ENCODE measurements around the gene RNU1-1. TPM values are rescaled to one million over a fixed set of nuclear protein-coding genes. Genes with fewer than 3 reads are reported as not detected.
"Not testable (repeated sequence)": the region's sequence is repeated elsewhere in the genome, so short reads cannot be mapped to it uniquely, and the experiment has no call there.

The RNU1-1 gene
- polyA plus RNA-seq, 1 experiment, result not detected

DNA sequence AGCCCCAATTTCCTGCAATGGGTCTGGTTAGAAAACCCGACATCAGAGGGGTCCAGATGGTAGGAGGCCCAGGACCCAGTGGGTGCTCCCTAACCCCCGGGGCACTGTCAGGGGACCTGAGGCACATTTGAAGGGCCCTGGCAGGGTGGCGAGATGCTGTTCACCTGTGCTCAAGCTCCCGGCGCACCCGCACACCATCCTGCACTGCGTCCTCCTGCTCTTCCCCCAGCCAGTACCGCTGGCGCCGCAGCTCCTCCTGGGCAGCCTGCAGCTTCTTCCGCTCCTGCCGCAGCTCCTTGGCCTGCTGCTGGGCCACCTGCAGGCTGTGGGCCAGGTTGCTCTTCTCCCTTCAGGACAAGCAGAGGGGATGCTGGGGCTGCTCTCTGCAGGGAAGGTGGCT lies 36.0 kb downstream of the RNU1-1 start:
- CTCF ChIA-PET, result interaction anchor here (1.1 kb wide), 1 partner anchor 38 kb away, joined by 3 read pairs; no protein-coding TSS in a partner anchor
- Histone ChIP-seq H3K4me3 (ENCODE audit: low read depth, low read length) (no peak overlapping the region), H3K9me3 (ENCODE audit: control insufficient read depth, insufficient read depth, low read length) (no peaks in the 10 kb centered on the region; the same call in 1 of the 2 replicates), H3K27me3 (ENCODE audit: control insufficient read depth, insufficient read depth, low read length) (no peaks in the 10 kb centered on the region), H3K27ac (ENCODE audit: low read depth, low read length) (no peak overlapping the region)
- TF ChIP-seq, protein P1, sequence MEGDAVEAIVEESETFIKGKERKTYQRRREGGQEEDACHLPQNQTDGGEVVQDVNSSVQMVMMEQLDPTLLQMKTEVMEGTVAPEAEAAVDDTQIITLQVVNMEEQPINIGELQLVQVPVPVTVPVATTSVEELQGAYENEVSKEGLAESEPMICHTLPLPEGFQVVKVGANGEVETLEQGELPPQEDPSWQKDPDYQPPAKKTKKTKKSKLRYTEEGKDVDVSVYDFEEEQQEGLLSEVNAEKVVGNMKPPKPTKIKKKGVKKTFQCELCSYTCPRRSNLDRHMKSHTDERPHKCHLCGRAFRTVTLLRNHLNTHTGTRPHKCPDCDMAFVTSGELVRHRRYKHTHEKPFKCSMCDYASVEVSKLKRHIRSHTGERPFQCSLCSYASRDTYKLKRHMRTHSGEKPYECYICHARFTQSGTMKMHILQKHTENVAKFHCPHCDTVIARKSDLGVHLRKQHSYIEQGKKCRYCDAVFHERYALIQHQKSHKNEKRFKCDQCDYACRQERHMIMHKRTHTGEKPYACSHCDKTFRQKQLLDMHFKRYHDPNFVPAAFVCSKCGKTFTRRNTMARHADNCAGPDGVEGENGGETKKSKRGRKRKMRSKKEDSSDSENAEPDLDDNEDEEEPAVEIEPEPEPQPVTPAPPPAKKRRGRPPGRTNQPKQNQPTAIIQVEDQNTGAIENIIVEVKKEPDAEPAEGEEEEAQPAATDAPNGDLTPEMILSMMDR (IDR thresholded peaks at IDR 0.05; ENCODE audit: low read depth, low read length), result no peak
- POLR2A ChIA-PET, result no interaction called here
- no peak for DNase-seq (ENCODE audit: low read depth, low spot score)

DNA sequence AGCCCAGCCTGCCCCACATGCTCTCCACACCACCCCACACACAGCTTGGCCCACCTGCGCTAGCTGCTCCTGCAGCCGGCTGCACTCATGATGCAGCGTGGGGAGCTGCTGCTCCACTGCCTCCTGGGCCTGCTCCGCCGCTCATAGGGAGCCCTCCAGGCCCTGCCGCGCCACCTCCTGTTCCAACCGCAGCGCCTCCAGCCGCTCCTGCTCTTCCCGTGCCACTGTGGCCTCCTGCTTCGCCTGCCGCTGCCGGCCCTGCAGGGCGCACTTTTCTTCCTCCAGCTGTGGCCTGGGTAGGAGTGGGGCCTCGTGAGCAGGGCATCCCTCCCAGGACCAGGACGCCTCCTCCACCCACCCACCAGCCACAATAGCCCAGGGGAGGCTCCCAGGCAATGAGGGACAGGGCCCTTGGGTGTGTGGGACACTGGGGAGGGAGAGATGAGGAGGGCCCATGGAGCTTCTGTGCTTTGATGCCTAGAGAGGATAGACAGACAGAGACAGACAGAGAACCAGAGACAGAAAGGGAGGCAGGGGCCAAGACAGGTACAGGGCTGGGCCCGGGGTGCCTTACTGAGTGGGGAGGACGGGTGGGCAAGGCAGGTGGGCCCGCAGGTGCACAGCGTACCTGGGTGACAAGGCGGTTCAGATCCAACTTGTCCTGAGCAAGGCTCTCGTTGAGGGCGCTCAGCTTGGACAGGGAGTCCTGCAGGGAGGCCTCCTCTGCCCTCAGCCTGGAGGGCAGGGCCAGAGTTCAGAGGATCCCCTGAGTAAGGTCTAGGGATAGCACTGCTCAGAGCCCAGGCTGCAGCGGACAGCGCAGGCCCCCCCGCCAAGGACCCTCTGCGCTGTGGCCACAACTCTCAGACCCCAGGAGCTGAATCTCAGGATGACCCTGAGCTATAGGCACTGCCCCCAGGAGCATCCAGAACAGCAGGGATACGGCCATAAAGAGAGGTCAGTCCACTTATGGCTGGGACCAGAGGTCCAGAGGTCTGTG lies 38.0 kb downstream of the RNU1-1 start:
- DNase-seq (ENCODE audit: low read depth, low spot score); CTCF ChIA-PET; H3K27ac ChIP-seq (ENCODE audit: low read depth, low read length); POLR2A ChIA-PET; H3K4me3 ChIP-seq (ENCODE audit: low read depth, low read length); H3K9me3 ChIP-seq (ENCODE audit: control insufficient read depth, insufficient read depth, low read length); H3K27me3 ChIP-seq (ENCODE audit: control insufficient read depth, insufficient read depth, low read length): not testable (repeated sequence)

DNA sequence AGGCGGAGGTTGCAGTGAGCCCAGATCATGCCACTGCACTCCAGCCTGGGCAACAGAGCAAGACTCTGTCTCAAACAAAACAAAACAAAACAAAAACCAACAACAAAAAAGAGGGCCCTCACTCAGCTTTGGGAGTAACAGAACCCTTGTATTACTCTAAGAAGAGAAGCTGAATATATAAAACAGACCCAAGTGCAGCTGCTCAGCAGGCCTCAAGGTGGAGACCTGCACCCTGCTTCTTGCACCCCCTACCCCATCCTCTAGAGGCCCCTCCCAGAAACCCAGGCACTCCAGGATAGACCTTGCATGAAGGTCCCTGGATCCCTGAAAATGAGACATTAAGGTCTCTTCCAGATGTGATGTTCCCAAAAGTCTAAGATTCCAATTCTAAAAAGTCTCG lies 39.2 kb downstream of the RNU1-1 start:
- H3K27ac ChIP-seq (ENCODE audit: low read depth, low read length); CTCF ChIA-PET; H3K27me3 ChIP-seq (ENCODE audit: control insufficient read depth, insufficient read depth, low read length); POLR2A ChIA-PET; H3K4me3 ChIP-seq (ENCODE audit: low read depth, low read length); H3K9me3 ChIP-seq (ENCODE audit: control insufficient read depth, insufficient read depth, low read length); DNase-seq (ENCODE audit: low read depth, low spot score): not testable (repeated sequence)
- TF ChIP-seq, protein P1 (IDR thresholded peaks at IDR 0.05; ENCODE audit: low read depth, low read length), result 0 out of 2 replicates have a peak, but pooled peaks have one; percentile 10

DNA sequence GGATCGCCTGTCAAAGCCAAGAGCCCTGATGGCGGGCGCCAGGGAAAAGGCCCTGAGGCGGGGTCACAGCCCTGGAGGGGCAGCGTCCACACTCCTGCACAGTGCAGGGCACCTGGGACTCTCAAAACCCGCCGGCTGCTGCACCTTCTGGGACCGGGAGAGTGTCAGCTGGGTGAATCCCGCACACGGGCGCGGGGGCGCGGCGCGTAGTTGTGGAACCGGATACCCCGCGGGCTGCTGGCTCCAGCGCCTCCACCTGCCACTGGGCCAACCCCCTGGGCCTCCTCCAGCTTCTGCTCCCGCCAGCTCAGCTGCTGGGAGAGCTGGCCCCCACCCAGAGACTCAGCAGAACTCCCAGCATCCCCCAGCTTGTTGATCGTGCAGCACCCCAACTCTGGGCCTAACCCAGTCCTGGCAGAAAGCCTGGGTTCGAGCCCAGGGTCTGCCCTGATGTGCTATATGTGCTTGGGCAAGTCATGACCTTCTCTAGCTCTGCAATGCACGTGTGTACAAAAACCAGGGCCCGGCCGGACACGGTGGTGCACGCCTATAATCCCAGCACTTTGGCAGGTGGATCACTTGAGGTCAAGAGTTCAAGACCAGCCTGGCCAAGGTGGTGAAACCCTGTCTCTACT lies 39.8 kb downstream of the RNU1-1 start:
- CTCF ChIA-PET, result no interaction called here
- DNase-seq (ENCODE audit: low read depth, low spot score), result no peak
- POLR2A ChIA-PET, result no interaction called here
- H3K9me3 ChIP-seq (ENCODE audit: control insufficient read depth, insufficient read depth, low read length), result no peaks in the 10 kb centered on the region
- H3K27ac ChIP-seq (ENCODE audit: low read depth, low read length), result no peak overlapping the region
- TF ChIP-seq, protein P1 (IDR thresholded peaks at IDR 0.05; ENCODE audit: low read depth, low read length), result no peak
- H3K4me3 ChIP-seq (ENCODE audit: low read depth, low read length), result no peak overlapping the region
- no peaks in the 10 kb centered on the region for H3K27me3 ChIP-seq (ENCODE audit: control insufficient read depth, insufficient read depth, low read length)

DNA sequence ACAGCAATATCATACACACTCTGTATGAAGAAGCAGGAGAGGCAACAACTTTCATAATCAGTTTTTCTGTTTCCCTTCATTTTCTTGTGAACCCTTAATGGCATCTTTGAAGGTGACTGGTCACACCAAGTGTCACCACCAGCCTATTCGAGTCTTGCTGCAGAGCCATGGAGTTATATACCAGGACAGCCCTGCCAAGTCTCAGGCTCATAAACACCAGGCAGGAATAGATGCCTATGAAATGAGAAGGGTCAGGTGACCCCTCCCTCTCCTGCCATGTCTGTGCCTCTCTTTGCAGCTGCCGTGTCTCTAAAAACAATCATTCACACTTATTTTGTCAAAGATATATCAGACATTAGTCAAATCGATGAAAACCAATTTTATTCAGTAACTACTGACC lies 45.5 kb downstream of the RNU1-1 start:
- ChIA-PET POLR2A (no interaction called here), CTCF (no interaction called here)
- no peaks in the 10 kb centered on the region for H3K9me3 ChIP-seq (ENCODE audit: control insufficient read depth, insufficient read depth, low read length)
- DNase-seq (ENCODE audit: low read depth, low spot score), result no peak
- no peak overlapping the region for H3K27ac ChIP-seq (ENCODE audit: low read depth, low read length)
- H3K4me3 ChIP-seq (ENCODE audit: low read depth, low read length), result no peak overlapping the region
- H3K27me3 ChIP-seq (ENCODE audit: control insufficient read depth, insufficient read depth, low read length), result no peaks in the 10 kb centered on the region
- TF ChIP-seq, protein P1 (IDR thresholded peaks at IDR 0.05; ENCODE audit: low read depth, low read length), result no peak
